Peyer's patch (tissue), 4 donors: ENCODE data around the gene AHDC1.

ENCODE experiments used
- CTCF ChIP-seq, 6 experiments: fragments of 450-650 bp in 4 of 6; fragments of 200-600 bp in 2 of 6; sonication (generic) in 1 of 6; IDR thresholded peaks; one replicate each; pipeline ENCODE4 v1.5.1; 2017 to 2019; ENCODE audit warnings: antibody characterized with exemption in 6 of 6, mild to moderate bottlenecking in 3 of 6, moderate library complexity in 1 of 6
- POLR2A ChIP-seq, 2 donors: fragments of 450-650 bp; IDR thresholded peaks; one replicate each; pipeline ENCODE4 v1.5.1; 2017; ENCODE audit warnings: antibody characterized with exemption in 2 of 2, mild to moderate bottlenecking in 2 of 2, moderate library complexity in 2 of 2

- TF ChIP-seq CTCF (IDR thresholded peaks at IDR 0.05) (no peak), POLR2A (IDR thresholded peaks at IDR 0.05) (no peak)
These were observed 80.5 kb downstream of the AHDC1 start for GRCh38 chr1:27523337-27524020.
